Forelimb muscle (tissue), 1 donor: ENCODE results near the gene KCNH3. TPM values are rescaled to one million over a fixed set of nuclear protein-coding genes. Genes with fewer than 3 reads are reported as not detected.

Experiments
- DNase-seq: peaks from one replicate; pipeline ENCODE4 v3.0.0-alpha.2; 2013; ENCODE audit warnings: low read depth
- polyA plus RNA-seq: library from polyadenylated mRNA; unstranded; fragments of 120-200 nt; gene quantifications from one replicate; pipeline ENCODE4 v1.2.1, GENCODE V29; 2013; ENCODE audit not compliant: insufficient read length

The KCNH3 gene
- polyA plus RNA-seq, 1 donor, result 1.7 TPM

DNA sequence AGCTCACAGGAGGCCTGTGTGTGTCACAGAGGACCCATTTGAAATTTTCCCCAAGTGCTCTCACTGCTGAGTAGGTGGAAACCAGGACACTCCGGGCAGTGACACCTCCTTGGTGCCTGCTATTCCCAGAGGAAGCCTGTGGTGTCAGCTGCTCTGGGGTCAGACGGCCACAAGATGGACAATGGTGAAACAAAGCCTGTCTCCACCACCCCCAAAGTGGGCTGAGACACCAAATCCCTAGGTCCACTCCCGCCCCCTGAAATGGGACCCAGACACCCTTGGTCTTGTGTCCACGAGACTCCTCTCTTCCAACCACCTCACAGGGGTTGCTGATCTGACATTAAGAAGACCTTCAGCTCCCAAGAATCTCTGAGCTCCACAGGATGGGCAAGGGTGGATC, 7.0 kb downstream of the KCNH3 start:
- DNase-seq, result no peak

DNA sequence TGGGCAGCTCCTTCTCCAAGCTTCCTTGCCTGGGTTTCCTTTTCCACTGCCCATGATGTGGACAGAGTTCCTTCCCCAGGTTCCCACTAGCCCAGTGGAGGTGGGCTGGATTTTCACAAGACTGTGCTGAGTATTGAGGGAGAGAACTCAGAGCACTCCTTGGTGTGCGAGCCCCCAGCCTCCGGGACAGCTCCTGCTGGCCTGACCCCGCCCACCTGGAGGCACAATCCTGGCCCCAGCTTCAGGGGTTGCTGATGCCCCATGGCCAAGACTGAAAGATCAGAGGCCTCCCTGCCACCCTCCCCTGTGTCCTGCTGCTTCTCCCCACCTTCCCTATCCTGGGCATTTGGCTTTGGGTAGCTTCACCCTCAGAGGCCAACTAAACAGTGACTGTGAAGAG, 7.7 kb downstream of the KCNH3 start:
- DNase-seq, result no peak

DNA sequence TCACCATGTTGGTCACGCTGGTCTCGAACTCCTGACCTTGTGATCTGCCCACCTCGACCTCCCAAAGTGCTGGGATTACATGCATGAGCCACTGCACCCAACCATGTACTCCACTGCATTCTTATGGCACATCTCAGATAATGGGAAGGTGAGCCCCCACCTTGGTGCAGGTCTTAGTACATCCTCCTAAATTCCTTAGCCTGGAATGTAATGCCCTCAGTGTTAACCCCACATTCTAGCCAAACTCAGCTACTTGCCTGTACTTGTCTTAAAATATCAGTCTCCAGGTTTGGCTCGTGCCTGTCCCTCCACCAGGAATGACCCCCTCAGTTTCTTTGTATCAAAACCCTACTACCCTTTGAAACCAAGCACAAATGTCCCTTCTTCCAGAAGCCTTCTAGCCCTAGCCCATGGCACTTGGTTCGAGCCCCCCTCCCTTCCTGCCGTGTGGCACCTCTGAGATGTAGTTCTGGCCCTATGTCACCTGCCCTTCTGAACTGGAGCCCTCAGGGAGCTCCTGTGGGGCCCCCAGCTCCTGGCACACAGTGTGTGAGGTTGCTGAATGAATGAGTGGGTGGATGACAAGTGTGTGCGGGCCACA, 8.4 kb downstream of the KCNH3 start:
- no peak for DNase-seq

DNA sequence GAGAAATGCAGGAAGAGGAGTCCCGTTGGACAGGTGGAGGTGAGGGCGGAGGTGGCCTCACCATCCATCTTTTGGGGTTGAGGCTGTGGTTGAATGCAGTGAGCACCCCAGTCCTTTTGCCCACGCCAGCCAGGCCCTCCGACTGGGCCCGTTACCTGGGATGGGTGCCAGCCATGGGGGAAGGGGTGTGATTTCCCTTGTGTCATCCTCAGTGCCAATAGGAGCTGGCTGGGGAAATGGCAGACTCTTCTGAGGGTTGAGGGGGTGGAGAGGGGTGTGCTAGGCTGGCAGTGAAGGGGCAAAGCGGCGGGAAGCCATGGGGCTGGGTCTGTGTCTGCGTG, 9.6 kb downstream of the KCNH3 start:
- no peak for DNase-seq

DNA sequence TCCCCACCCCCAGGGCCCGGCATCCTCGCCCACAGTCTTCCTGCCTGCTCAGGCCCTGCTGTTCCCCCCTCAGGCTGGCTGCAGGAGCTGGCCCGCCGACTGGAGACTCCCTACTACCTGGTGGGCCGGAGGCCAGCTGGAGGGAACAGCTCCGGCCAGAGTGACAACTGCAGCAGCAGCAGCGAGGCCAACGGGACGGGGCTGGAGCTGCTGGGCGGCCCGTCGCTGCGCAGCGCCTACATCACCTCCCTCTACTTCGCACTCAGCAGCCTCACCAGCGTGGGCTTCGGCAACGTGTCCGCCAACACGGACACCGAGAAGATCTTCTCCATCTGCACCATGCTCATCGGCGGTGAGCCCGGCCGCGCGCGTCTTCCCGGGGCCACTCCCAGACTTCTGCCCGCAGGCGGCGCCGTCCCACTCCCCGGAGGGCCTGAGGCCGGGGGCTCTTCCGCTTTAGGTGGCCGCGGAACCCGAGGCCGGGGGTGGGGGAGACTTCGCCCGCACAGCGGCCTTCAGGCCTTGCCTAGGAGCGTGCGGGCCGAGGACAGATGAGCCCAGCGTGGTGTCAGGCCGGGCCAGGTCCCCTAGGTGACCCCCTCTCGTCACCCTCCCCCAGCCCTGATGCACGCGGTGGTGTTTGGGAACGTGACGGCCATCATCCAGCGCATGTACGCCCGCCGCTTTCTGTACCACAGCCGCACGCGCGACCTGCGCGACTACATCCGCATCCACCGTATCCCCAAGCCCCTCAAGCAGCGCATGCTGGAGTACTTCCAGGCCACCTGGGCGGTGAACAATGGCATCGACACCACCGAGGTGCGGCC, 10.2 kb downstream of the KCNH3 start:
- no peak for DNase-seq

DNA sequence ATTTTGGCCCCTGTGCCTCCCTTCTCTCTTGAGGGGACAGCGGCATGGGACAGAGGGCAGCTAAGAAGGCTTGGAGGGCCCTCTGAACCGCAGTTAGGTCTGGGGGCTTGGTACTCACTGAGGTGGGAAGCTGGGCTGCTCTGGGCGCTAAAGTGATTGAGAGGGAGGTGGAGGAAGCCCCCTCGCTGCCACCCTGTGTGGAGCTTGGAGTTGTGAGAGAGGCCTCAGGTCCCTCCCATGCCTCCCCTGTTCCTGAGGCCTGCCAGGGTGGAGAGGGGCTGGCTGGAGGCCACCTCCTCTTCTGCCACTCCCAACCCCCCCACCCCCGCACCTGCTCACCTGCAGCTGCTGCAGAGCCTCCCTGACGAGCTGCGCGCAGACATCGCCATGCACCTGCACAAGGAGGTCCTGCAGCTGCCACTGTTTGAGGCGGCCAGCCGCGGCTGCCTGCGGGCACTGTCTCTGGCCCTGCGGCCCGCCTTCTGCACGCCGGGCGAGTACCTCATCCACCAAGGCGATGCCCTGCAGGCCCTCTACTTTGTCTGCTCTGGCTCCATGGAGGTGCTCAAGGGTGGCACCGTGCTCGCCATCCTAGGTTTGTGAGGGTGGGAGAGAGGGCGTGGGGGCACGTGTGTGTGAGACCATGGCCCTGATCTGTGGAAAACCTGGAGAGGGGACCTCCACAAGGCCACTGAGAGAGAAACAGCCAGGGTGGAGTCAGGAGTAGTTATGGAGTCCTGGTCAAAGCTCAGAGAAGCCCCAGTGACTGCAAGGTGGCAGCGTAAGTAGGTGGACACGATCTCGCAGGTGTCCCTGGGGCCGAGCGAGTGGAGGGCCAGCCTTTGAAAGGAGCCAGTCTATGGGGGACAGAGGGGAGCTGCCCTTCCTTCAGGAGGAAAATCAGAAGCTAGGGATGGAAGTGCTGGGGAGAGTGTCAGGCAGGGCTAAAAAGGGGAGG, 11.2 kb downstream of the KCNH3 start:
- DNase-seq, result no peak

DNA sequence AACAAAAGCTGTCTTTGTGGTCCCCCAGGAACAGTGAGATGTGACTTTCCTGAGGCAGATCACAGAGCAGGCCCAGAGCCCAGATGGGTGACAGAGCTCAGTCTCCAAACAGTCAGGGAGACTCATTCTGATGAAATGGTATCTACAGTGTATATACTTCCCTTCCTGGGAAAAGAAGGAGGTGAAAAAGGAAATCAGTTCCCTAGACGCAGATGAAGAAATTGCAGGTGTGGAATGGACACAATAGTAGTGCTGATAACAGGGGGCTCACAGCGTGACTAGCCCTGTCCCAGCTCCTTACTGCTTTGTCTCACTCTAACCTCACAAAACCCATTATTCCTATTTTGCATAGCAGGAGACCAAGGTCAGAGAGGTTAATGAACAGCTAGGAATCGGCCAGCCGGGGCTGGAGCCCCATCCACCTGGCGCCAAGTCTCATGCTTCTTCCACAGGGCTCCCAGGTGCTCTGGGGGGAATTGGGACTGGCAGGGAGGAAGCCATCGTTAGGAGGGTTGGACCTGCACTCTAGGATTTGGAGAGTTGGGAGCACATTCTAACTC, 11.9 kb downstream of the KCNH3 start:
- no peak for DNase-seq

DNA sequence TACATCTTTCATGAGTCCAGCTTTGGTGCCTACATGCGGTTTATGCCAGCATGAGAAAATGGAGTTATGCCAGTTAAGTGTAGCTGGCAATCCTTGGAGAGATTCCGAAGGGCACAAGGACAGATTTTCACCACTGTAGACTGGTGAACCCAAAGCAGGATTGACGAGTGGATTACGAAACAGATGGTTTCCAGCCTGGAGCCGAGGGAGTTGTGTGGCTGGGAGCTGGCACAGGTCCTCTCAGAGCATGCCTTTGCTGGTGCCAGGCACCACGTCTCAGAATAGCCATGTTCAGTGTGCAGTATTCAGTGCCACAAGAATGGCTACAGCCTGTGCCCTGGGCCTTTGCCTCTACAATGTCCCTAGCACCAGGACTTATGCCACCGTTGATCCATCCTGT, 13.2 kb downstream of the KCNH3 start:
- DNase-seq, result no peak

DNA sequence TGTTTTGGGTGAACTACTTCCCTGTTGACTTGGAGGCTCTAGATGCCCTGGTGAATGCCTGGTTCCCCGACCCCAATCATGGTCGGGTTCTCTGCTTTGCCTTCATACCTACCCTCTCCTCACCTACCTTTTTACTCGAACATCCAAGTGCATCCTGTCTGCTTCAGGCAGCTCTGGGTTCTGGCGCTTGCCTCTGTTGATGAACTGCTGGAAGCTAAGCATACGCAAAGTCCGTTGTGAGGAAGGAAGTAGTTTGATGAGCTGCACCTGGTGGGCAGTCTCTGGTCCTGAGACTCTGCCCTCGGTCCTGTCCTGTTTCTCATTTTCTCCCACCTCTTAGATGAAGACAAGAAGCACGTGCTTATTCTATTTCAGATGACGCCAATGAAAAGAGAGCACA, 13.6 kb downstream of the KCNH3 start:
- DNase-seq, result no peak

DNA sequence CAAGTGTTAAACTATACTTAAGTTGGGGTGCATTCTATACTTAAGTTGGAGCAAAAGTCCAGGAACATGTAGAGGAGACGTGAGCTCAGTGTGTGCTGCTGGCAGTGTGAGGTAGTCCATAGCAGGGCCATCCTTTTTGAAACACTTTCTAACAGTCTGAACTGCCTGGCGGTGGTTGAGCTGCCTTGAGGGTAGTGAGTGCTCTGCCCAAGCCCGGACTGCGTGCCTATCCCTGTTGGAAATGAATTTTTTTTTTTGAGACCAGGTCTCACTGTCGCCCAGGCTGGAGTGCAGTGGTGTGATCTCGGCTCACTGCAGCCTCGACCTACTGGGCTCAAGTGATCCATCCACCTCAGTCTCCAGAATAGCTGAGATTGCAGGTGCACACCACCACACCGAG, 14.1 kb downstream of the KCNH3 start:
- no peak for DNase-seq

DNA sequence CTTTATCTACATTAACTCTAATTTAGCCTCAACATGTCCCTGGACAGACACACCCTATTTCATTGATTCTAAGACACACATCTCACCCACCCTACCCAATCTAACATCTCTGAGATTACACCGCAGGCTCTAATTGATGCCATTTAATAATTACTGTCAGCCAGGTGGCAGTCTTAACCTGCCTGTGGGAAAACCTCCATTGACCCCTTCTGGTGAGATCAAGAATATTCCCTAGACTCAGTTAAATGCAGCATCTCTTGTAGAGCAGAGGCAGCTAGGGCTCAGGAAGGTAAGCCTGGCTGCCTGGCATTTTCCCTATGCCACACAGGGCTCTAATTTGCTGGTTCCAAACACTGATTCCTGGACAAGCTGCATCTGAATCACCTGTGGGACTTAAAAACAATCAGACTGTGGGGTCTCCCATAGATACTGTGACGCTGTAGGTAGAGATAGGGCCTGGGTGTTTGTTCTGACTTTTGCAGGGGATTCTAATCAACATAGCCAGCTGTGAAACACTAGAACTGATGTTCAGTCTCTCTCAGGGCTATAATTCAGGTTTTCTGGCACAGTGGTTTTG, 14.8 kb downstream of the KCNH3 start:
- no peak for DNase-seq

DNA sequence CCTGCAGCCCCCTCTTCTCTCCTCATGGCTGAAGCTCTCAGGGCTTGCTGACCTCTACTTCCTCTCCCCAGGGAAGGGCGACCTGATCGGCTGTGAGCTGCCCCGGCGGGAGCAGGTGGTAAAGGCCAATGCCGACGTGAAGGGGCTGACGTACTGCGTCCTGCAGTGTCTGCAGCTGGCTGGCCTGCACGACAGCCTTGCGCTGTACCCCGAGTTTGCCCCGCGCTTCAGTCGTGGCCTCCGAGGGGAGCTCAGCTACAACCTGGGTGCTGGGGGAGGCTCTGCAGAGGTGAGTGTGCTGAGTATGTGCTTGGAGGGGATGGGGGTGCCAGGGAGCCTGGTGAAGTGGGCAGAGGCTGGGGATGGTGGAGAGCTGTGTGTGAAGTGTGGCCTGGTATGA, 15.4 kb downstream of the KCNH3 start:
- no peak for DNase-seq

DNA sequence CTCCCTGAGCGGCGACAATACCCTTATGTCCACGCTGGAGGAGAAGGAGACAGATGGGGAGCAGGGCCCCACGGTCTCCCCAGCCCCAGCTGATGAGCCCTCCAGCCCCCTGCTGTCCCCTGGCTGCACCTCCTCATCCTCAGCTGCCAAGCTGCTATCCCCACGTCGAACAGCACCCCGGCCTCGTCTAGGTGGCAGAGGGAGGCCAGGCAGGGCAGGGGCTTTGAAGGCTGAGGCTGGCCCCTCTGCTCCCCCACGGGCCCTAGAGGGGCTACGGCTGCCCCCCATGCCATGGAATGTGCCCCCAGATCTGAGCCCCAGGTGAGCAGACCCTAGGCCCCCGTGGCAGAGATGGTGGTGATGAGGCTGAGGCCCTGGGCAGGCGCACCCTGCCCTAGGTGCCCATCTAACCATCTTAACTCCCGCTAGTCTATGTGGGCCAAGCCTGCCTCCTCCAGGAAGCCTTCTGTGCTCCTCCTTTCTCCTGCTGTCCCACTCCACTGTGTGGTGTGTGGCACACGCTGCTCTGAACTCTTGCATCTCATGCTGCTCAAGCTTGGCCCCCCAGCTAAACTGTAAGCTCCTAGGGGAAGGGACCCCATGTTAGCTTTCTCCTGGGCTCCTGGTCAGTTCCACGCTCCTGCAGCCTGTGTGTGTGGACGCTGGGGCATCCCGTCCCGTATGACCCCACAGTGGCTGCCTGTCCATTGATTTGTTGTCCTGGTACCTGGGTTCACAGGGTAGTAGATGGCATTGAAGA, 17.0 kb downstream of the KCNH3 start:
- no peak for DNase-seq

DNA sequence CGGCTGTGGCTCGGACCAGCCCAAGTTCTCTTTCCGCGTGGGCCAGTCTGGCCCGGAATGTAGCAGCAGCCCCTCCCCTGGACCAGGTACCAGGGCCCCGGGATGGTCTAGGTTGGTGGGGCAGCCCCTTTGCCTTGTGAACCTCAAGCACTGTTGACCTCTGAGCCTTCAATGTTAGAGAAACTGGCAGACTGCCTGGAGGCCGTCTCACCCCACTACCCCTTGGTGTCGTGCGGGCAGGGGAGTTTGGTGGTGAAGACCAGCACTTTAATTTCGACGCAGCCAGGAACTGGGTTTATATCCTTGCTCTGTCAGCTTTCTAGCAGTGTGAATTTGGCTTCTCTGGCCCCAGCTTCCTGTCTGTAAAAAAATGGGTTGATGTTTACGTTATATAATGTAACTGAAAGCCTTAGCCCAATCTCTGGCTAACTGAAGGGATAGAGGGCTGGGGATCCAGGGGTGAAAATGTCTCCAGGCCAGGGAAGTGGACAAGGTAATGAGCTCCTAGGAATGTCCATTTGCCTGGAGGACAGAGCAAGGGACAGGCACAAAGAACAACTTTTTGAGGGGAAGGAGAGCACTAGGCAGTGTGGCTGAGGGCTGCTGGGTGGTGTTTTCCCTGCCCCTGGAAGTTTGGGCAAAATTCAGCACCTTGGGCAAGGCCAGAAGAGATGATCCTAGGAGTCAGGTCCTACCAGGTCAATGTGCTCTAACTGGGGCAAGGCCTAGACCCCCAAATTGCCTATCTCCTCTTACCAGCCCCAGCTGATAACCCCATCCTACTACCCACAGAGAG, 17.8 kb downstream of the KCNH3 start:
- no peak for DNase-seq

DNA sequence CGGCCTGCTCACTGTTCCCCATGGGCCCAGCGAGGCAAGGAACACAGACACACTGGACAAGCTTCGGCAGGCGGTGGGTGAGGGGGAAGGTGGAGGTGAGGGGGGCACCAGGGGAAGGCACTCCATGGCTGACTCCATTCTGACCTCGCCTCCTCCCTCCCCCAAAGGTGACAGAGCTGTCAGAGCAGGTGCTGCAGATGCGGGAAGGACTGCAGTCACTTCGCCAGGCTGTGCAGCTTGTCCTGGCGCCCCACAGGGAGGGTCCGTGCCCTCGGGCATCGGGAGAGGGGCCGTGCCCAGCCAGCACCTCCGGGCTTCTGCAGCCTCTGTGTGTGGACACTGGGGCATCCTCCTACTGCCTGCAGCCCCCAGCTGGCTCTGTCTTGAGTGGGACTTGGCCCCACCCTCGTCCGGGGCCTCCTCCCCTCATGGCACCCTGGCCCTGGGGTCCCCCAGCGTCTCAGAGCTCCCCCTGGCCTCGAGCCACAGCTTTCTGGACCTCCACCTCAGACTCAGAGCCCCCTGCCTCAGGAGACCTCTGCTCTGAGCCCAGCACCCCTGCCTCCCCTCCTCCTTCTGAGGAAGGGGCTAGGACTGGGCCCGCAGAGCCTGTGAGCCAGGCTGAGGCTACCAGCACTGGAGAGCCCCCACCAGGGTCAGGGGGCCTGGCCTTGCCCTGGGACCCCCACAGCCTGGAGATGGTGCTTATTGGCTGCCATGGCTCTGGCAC, 18.5 kb downstream of the KCNH3 start:
- DNase-seq, result no peak

DNA sequence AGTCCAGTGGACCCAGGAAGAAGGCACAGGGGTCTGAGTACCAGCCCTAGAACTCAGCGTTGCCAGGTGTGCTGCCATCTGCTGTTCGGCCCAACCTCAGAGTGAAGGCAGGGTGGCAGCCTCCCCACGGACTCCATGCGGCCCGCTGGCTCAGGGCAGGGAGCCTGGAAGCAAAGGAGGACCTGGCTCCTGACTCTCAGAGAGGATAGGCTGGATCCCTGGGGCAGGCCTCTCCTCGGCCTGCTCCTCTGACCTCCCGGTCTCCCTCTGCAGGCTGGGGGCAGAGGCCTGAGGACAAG, 19.0 kb downstream of the KCNH3 start:
- DNase-seq, result no peak

DNA sequence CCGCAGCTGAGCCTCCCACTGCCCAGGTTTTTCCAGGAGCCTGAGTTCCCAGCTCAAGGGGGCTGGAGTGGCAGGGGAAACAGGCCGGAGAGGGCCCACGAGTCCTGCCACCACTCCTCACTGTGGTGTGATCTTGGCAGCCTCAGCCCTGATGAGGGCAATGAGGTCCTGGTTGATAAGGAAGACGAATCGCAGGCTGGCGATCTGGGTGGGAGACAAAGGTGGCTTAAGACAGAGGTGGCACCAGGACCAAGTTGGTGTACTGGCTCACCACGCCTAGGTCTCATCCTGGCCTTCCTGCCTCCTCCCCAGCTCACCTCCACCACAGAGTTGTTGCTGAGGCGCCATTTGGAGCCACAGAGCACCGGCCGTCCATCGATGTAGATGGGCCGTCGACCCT, 19.7 kb downstream of the KCNH3 start:
- no peak for DNase-seq

DNA sequence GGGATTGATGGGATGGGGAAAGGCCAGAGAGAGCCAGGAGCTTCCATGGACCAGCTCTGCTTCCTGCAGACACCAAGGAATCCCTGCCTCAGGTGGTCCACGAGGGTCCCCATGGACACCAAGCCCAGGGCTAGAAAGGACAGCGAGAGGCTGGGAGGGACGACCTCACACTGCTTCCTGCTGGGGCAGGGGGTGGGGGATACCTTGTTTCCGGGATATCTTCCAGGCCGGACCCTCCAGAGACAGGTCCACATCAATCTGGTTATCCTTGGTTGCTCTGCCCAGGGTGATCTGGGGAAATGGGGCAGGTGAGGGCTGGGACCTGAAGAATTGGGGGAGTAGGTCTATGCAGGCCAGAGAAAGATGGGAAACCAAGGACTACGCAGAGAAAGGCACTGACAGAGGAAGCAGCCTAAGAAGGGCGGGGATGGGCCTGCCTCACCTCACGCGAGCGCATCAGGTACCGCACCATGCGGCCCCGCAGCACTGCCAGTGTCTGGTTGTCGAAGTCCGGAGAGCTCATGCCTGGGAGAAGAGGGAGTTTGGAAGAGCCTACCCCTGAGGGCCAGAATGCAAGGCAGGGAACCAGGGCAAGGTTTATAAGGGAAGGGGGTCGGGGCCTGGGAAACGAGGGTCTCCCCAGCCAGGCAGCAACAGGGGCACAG, 20.3 kb downstream of the KCNH3 start:
- no peak for DNase-seq

DNA sequence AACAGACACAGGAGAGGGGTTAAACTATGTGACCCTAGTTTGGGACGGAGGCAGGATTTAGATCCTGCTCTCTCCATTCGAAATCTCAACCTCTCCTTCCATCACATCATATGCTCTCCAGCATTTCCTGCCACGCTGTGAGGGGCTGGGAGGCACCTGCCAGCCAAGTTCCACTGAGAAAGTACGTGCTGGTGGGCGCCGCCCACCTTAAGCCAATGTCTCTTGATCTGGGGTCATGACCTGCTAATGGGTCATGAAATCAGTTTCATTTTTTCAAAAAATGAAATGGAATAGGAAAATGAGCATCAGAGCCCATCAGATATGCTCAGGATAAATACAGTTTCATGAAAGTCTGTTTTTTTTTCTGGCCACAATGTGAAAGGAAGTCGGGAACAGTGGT, 21.9 kb downstream of the KCNH3 start:
- no peak for DNase-seq
